HUES64 (cell line): ENCODE results near the gene EBF3.

Experiments
- H3K27ac ChIP-seq: 2 replicates; pipeline ENCODE4 v1.7.0; 2013; ENCODE audit warnings: low read depth, low read length, inconsistent platforms
- H3K27me3 ChIP-seq: 2 replicates; pipeline ENCODE4 v1.6.1; 2013; ENCODE audit warnings: mild to moderate bottlenecking, low read length; ENCODE audit not compliant: insufficient read depth
- H3K36me3 ChIP-seq: 2 replicates; pipeline ENCODE4 v1.6.1; 2013; ENCODE audit warnings: mild to moderate bottlenecking, low read length; ENCODE audit not compliant: insufficient read depth
- H3K4me1 ChIP-seq: 2 replicates; pipeline ENCODE4 v1.6.1; 2013; ENCODE audit warnings: mild to moderate bottlenecking, low read length, moderate library complexity; ENCODE audit not compliant: insufficient read depth
- H3K4me3 ChIP-seq: 2 replicates; pipeline ENCODE4 v1.5.1; 2013; ENCODE audit warnings: mild to moderate bottlenecking, low read length, moderate library complexity
- H3K9ac ChIP-seq: 2 replicates; pipeline ENCODE4 v1.6.1; 2013; ENCODE audit warnings: mild to moderate bottlenecking, low read depth, low read length
- H3K9me3 ChIP-seq: 2 replicates; pipeline ENCODE4 v1.6.1; 2013; ENCODE audit warnings: low read depth, low read length; ENCODE audit not compliant: insufficient read depth
- WGBS: fragments of 150-250, 120-280 bp; methylation state at CpG from one replicate; pipeline ENCODE4 v1.1.7; 2013; ENCODE audit warnings: missing lambda C conversion rate; 5-methylcytosine and 5-hydroxymethylcytosine counted together

EBF3 gene

GRCh38 chr10:129881641-129882040, 82.4 kb downstream of the EBF3 start:
- H3K4me1 ChIP-seq = no peaks in the 10 kb centered on the region
- 94% methylated on average over 6 of the region's 6 CpGs for WGBS
- no peaks in the 10 kb centered on the region for H3K36me3 ChIP-seq
- no peak overlapping the region for H3K4me3 ChIP-seq
- H3K9me3 ChIP-seq = no peaks in the 10 kb centered on the region
- H3K9ac ChIP-seq = no peak overlapping the region
- H3K27me3 ChIP-seq = no peaks in the 10 kb centered on the region
- no peak overlapping the region for H3K27ac ChIP-seq

DNA sequence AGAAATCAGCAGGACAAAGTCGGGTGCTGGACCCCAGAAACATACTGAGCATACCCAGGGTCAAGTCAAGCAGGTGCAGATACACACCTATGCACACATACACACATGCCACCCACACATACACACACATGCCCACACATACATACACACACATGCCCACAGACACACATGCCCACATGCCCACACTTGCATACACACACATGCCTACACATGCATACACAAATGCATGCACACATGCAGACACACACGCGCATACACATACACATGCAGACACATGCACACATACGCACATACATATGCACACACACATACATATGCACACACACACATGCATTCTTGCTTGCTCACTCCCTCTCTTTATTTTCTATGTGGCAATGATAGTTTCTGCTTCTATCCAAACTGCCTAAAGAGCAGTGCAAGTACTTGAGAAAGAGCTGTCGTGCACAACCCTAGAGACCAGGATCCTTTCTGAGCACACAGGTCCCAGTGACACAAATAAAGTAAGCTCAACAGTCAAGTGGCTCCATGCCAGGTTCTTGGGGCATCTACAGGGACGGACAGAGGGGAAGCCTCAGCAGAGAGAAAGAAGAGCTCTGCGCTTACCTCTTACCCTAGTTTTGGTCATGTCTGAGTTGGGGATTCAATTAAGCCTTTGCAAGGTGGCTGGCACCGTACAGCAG, 83.7 kb downstream of the EBF3 start:
- Histone ChIP-seq H3K9ac (no peak overlapping the region), H3K9me3 (no peaks in the 10 kb centered on the region), H3K27me3 (no peaks in the 10 kb centered on the region), H3K36me3 (no peaks in the 10 kb centered on the region), H3K27ac (no peak overlapping the region), H3K4me3 (no peak overlapping the region), H3K4me1 (no peaks in the 10 kb centered on the region)
- whole genome bisulfite sequencing = 93% methylated on average over 8 of the region's 8 CpGs

- Histone ChIP-seq H3K9me3 (no peaks in the 10 kb centered on the region), H3K4me3 (no peak overlapping the region), H3K36me3 (no peaks in the 10 kb centered on the region), H3K4me1 (no peaks in the 10 kb centered on the region), H3K27me3 (no peaks in the 10 kb centered on the region), H3K27ac (no peak overlapping the region), H3K9ac (no peak overlapping the region)
- 93% methylated on average over 14 of the region's 14 CpGs for WGBS
These were observed 84.4 kb downstream of the EBF3 start for GRCh38 chr10:129879655-129880054.

DNA sequence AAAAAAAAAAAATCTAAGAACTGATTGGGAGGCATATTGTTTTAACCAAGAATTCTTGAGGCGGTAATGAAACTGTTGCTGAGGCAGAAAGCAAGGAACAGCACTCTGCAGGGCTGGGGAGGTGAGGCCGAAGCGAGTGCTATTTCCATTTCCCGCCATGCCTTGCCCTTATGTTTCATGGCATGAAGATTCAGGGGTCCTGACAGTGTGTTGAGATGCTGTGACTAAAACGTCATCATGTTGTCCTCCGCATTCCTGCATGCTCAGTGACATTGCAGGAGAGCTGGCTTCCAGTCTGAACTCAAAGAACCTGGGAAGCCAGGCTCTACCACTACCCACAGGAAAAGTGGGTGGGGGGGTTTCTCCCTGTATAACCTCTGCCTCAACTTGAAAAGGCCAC, 85.2 kb downstream of the EBF3 start:
- Histone ChIP-seq H3K9ac (no peak overlapping the region), H3K27me3 (no peaks in the 10 kb centered on the region), H3K36me3 (no peaks in the 10 kb centered on the region), H3K4me1 (no peaks in the 10 kb centered on the region), H3K9me3 (no peaks in the 10 kb centered on the region), H3K27ac (no peak overlapping the region), H3K4me3 (no peak overlapping the region)
- WGBS = 86% methylated on average over 6 of the region's 6 CpGs

- Histone ChIP-seq H3K9me3 (no peaks in the 10 kb centered on the region), H3K27me3 (no peaks in the 10 kb centered on the region), H3K36me3 (no peaks in the 10 kb centered on the region), H3K4me3 (no peak overlapping the region), H3K9ac (no peak overlapping the region), H3K27ac (no peak overlapping the region), H3K4me1 (no peaks in the 10 kb centered on the region)
- WGBS = 70% methylated on average over 9 of the region's 9 CpGs
These were observed 86.2 kb downstream of the EBF3 start for GRCh38 chr10:129877773-129878371.

GRCh38 chr10:129876838-129877237, 87.2 kb downstream of the EBF3 start:
- H3K36me3 ChIP-seq = no peaks in the 10 kb centered on the region
- no peaks in the 10 kb centered on the region for H3K9me3 ChIP-seq
- no peak overlapping the region for H3K9ac ChIP-seq
- H3K4me1 ChIP-seq = no peaks in the 10 kb centered on the region
- H3K4me3 ChIP-seq = no peak overlapping the region
- WGBS = 95% methylated on average over 5 of the region's 5 CpGs
- H3K27me3 ChIP-seq = no peaks in the 10 kb centered on the region
- H3K27ac ChIP-seq = no peak overlapping the region

- Histone ChIP-seq H3K36me3 (no peaks in the 10 kb centered on the region), H3K4me1 (peaks cover 3% of the 10 kb centered on the region), H3K27me3 (no peaks in the 10 kb centered on the region), H3K9me3 (no peaks in the 10 kb centered on the region), H3K27ac (no peak overlapping the region), H3K4me3 (no peak overlapping the region), H3K9ac (no peak overlapping the region)
- WGBS = 93% methylated on average over 11 of the region's 11 CpGs
These were observed 87.9 kb downstream of the EBF3 start for GRCh38 chr10:129875993-129876726.

DNA sequence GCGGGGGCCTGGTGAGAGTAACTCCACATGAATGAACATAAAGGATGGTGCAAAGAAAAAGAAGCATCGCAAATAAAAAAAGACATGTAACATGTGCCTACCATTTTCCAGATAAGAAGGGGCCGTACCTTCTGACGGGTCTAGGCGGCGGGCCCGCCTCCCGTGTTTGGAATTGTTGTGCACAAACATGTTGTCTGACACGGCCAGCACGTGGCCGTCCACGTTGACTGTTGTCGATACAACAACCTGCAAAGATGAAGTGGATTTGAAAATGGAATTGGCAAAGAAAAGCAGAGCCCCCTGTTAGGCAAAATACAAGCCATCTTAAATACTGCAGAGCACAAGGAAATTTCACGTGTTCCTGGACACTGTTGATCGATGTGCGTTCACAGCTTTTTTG, 90.7 kb downstream of the EBF3 start:
- H3K36me3 ChIP-seq = no peaks in the 10 kb centered on the region
- H3K27ac ChIP-seq = no peak overlapping the region
- H3K4me3 ChIP-seq = no peak overlapping the region
- 96% methylated on average over 15 of the region's 16 CpGs for WGBS
- no peaks in the 10 kb centered on the region for H3K27me3 ChIP-seq
- no peak overlapping the region for H3K9ac ChIP-seq
- H3K4me1 ChIP-seq = peaks cover 17% of the 10 kb centered on the region
- H3K9me3 ChIP-seq = no peaks in the 10 kb centered on the region

GRCh38 chr10:129871966-129872365, 92.1 kb downstream of the EBF3 start:
- H3K27ac ChIP-seq = no peak overlapping the region
- H3K36me3 ChIP-seq = no peaks in the 10 kb centered on the region
- H3K4me1 ChIP-seq = peaks cover 22% of the 10 kb centered on the region
- no peaks in the 10 kb centered on the region for H3K27me3 ChIP-seq
- no peak overlapping the region for H3K4me3 ChIP-seq
- H3K9ac ChIP-seq = no peak overlapping the region
- H3K9me3 ChIP-seq = no peaks in the 10 kb centered on the region
- WGBS = 87% methylated on average over 6 of the region's 8 CpGs

GRCh38 chr10:129870961-129871621, 93.0 kb downstream of the EBF3 start:
- peaks cover 22% of the 10 kb centered on the region for H3K4me1 ChIP-seq
- no peak overlapping the region for H3K9ac ChIP-seq
- H3K36me3 ChIP-seq = no peaks in the 10 kb centered on the region
- no peaks in the 10 kb centered on the region for H3K9me3 ChIP-seq
- no peak overlapping the region for H3K27ac ChIP-seq
- no peak overlapping the region for H3K4me3 ChIP-seq
- no peaks in the 10 kb centered on the region for H3K27me3 ChIP-seq
- WGBS = 50% methylated on average over 17 of the region's 17 CpGs

GRCh38 chr10:129870474-129870757, 93.7 kb downstream of the EBF3 start:
- WGBS = 91% methylated on average over 13 of the region's 13 CpGs
- Histone ChIP-seq H3K27me3 (no peaks in the 10 kb centered on the region), H3K4me3 (no peak overlapping the region), H3K4me1 (peaks cover 22% of the 10 kb centered on the region), H3K36me3 (no peaks in the 10 kb centered on the region), H3K9me3 (no peaks in the 10 kb centered on the region), H3K9ac (no peak overlapping the region), H3K27ac (no peak overlapping the region)
